ENCODE results near the gene MYT1.

- TF ChIP-seq POLR2A (IDR thresholded peaks at IDR 0.05): no peak
- TF ChIP-seq CTCF (IDR thresholded peaks at IDR 0.05): no peak
Measured at GRCh38 chr20:64231621-64232550, 67.6 kb downstream of the MYT1 start.
